Measurements from ENCODE around the gene ACSL5.

DNA sequence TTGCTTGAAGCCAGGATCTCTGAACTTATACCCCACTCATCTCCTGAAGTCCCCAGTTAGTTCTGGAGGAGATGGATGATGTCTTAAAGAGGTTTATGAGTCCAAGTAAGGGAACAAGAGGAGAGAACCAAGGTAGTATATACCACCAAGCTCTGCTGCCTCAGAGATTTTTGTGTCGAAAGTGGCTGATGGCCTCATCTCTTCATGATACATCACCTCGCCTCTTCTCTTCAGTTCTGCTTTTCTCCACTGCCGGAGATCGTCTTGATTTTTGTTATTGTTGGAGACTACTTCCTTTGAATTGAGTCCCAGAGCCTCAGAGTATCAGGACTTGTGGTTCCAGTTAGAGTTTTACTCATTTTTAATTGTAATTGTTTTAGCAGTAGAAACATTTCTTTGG lies 75.0 kb downstream of the ACSL5 start:
- TF ChIP-seq, protein P1, sequence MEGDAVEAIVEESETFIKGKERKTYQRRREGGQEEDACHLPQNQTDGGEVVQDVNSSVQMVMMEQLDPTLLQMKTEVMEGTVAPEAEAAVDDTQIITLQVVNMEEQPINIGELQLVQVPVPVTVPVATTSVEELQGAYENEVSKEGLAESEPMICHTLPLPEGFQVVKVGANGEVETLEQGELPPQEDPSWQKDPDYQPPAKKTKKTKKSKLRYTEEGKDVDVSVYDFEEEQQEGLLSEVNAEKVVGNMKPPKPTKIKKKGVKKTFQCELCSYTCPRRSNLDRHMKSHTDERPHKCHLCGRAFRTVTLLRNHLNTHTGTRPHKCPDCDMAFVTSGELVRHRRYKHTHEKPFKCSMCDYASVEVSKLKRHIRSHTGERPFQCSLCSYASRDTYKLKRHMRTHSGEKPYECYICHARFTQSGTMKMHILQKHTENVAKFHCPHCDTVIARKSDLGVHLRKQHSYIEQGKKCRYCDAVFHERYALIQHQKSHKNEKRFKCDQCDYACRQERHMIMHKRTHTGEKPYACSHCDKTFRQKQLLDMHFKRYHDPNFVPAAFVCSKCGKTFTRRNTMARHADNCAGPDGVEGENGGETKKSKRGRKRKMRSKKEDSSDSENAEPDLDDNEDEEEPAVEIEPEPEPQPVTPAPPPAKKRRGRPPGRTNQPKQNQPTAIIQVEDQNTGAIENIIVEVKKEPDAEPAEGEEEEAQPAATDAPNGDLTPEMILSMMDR (IDR thresholded peaks at IDR 0.05), result no peak
- no peak for TF ChIP-seq POLR2A (IDR thresholded peaks at IDR 0.05)
